Measurements from ENCODE around the gene MTHFSD.

MTHFSD gene

DNA sequence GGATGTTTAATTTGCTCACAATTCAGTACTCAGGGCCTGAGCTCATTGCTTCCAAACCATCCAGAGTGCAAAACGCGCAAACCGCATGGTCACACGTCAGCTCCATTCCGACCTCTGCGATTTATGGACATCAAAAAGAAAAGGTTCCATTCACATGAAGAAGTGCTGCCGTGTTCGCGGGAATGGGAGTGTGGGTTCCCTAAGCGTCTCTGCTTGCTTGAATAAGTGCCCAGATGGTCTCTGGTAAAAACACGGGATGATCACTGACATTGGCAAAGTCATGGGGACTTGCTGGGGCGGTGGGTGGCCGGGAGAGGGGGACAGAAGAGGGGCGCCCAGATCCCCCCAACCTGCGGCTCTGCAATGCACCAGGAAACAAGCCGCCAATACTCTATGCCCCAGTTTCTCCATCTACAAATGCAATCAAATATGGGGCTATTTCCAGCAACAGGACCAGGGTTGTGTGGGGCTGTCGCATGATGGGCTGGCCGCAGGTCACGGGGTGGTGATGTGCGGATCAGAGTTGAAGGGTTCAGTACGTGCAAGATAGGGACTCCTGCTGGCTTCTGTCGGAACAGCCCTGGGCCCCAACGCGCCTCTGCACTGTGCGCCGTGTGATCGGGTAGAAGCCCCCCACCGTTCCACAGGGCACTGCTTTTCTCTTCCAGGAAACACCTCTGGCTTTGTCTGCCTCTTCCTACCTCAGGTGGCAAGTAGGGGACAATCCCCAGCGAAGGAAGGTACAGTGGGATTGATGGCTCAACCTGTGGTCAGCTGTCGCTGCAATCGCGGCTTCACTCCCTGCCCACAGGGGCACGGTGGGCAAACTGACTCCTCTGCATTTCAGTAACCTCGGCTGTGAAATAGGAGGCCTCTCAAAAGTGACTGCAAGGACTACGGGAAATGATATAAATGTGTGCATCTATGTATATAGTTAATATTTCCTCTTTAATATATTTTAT, 33.5 kb downstream of the MTHFSD start:
- DNase-seq (ENCODE audit: low read depth), result no peak
- H3K4me3 ChIP-seq (ENCODE audit: low read depth, low read length), result no peak overlapping the region
- TF ChIP-seq, protein P1, sequence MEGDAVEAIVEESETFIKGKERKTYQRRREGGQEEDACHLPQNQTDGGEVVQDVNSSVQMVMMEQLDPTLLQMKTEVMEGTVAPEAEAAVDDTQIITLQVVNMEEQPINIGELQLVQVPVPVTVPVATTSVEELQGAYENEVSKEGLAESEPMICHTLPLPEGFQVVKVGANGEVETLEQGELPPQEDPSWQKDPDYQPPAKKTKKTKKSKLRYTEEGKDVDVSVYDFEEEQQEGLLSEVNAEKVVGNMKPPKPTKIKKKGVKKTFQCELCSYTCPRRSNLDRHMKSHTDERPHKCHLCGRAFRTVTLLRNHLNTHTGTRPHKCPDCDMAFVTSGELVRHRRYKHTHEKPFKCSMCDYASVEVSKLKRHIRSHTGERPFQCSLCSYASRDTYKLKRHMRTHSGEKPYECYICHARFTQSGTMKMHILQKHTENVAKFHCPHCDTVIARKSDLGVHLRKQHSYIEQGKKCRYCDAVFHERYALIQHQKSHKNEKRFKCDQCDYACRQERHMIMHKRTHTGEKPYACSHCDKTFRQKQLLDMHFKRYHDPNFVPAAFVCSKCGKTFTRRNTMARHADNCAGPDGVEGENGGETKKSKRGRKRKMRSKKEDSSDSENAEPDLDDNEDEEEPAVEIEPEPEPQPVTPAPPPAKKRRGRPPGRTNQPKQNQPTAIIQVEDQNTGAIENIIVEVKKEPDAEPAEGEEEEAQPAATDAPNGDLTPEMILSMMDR (IDR thresholded peaks at IDR 0.05; ENCODE audit: control insufficient read depth, extremely low read depth, insufficient read depth), result no peak

DNA sequence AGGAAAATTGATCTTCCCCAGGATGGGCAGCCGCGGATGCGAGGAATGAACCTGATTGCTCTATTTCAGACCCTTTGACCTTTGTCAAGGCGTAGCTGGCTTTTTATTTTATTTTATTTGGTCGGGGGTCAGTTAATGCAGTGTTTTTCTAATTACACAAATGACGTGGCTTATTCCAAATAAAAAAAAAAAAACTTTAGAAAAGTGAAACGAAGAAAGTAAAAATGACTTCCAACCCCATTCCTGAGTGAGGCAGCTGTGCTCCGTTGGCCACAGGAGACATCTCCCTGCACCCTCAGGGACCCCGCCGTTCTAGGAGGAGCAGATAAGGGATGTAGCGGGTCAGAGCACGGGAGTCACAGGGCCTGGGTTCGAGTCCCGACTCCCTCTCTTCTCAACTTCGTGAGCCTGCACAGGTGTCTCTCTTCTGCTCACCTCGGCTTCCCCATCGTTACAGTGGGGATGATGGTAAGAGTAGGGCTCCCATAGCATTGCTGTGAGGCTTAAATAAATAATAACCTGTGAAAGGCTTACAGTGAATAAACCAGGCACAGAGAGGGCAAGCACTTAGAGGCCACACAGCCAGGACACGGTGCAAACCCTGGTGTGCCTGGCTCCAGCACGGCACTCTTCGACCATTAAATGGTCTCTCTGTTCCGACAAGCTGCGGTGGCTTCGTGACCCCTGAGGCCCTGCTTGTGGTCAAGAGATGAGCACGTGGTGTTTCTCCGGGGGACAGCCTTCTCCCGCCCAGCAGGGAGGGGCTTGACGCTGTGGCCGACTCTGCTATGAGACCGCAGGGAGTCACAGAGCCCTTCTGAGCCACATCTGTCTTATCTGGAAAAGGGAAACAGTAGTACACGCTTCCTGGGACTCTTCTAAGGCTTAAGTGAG, 34.5 kb downstream of the MTHFSD start:
- TF ChIP-seq, protein P1 (IDR thresholded peaks at IDR 0.05; ENCODE audit: control insufficient read depth, extremely low read depth, insufficient read depth), result no peak
- no peak for DNase-seq (ENCODE audit: low read depth)
- no peak overlapping the region for H3K4me3 ChIP-seq (ENCODE audit: low read depth, low read length)

- no peak overlapping the region for H3K4me3 ChIP-seq (ENCODE audit: low read depth, low read length)
- DNase-seq (ENCODE audit: low read depth), result no peak
- TF ChIP-seq, protein P1 (IDR thresholded peaks at IDR 0.05; ENCODE audit: control insufficient read depth, extremely low read depth, insufficient read depth), result peak; percentile 81
Measured at GRCh38 chr16:86519649-86520316, 35.3 kb downstream of the MTHFSD start.

DNA sequence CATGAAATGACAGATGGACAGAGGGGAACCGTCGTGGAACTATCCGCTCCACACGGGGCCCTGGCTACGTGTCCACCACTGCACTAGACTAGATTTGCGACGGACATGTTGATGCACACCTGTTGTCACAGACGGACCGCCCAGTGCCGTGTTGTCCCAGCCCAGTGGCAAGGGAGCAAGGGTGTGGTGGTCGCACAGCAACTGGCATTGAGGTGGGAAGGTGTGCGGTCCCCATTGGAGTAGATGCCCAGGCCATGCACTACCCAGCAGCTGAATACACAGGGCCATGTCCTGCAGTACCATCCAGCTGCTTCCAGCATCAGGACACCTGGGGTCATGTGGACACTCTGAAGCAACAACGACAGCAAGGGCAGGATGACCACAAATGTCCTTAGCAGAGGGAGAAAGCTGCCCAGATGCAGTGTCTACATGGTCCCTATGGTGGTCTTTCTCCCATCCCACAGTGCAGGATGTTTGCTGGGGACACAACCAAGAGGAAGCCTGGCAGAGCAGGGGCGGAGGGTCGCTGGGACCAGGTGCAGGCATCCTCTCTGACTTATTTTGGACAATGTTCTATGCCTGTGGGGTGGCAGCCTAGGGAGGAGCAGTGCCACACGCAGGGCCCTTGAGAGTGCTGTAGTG, 35.9 kb downstream of the MTHFSD start:
- no peak for DNase-seq (ENCODE audit: low read depth)
- TF ChIP-seq, protein P1 (IDR thresholded peaks at IDR 0.05; ENCODE audit: control insufficient read depth, extremely low read depth, insufficient read depth), result no peak

GRCh38 chr16:86517652-86518258, 37.3 kb downstream of the MTHFSD start:
- no peak overlapping the region for H3K4me3 ChIP-seq (ENCODE audit: low read depth, low read length)
- no peak for DNase-seq (ENCODE audit: low read depth)
- TF ChIP-seq, protein P1 (IDR thresholded peaks at IDR 0.05; ENCODE audit: control insufficient read depth, extremely low read depth, insufficient read depth), result peak; percentile 93

More for the DNA sequence above, 35.9 kb downstream of the MTHFSD start:
- H3K4me3 ChIP-seq (ENCODE audit: low read depth, low read length), result no peak overlapping the region

DNA sequence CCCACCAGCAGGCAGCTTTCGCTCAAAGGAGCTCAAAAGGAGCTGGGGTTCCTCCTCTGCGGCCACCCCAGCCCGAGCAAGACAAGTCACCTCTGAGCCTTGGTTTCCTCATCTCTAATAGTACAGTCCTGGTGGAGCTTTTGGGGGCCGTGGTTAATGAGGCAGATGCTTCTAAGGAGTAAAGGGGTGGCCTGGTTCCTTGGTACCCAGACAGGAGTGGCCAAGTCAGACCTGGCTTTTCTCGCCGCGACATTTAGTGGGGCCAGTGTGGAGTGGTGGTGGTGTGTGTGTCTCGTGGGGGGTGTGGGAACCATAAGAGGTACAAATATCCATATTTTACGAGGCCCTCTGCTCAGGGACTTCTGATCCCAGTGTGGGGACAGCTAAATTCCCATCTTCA, 38.0 kb downstream of the MTHFSD start:
- no peak for DNase-seq (ENCODE audit: low read depth)
- TF ChIP-seq, protein P1 (IDR thresholded peaks at IDR 0.05; ENCODE audit: control insufficient read depth, extremely low read depth, insufficient read depth), result no peak
- H3K4me3 ChIP-seq (ENCODE audit: low read depth, low read length), result no peak overlapping the region
